SK-N-SH (cell line): ENCODE data around the gene MED22. TPM values are rescaled to one million over a fixed set of nuclear protein-coding genes. Genes with fewer than 3 reads are reported as not detected.

Experiments
- CTCF ChIA-PET: fragments of 300-600, 350-600 bp; formaldehyde crosslinking; extraction: SDS; loops from one replicate; lab custom pipeline; 2021; lab: Yijun Ruan, JAX
- POLR2A ChIA-PET: fragments of 350-600 bp; sonication (Branson Sonifier 250); formaldehyde crosslinking; extraction: SDS; loops from one replicate; lab custom pipeline; 2020; ENCODE audit warnings: antibody characterized with exemption, inconsistent platforms; lab: Yijun Ruan, JAX
- DNase-seq: peaks from one replicate; pipeline ENCODE4 v3.0.0; 2012
- H2AFZ ChIP-seq: fragments of 200-600 bp; sonication (generic); 2 replicates; pipeline ENCODE4 v1.8.1; 2016; ENCODE audit warnings: antibody characterized with exemption, mild to moderate bottlenecking, low read depth
- H3F3A ChIP-seq: fragments of 200-600 bp; sonication (generic); replicated peaks from 2 replicates; pipeline ENCODE3; 2016; ENCODE audit warnings: antibody characterized with exemption, mild to moderate bottlenecking; ENCODE audit not compliant: insufficient read depth
- H3K27ac ChIP-seq, 2 experiments: fragments of 200-500 bp in 1 of 2; fragments of 200-600 bp in 1 of 2; sonication (Bioruptor generic) in 1 of 2; sonication (generic), shearing (Covaris generic) in 1 of 2; 2 replicates each; pipeline versions ENCODE4 v1.5.1 to v1.6.1; 2014 to 2016; ENCODE audit warnings: low read depth in 2 of 2, inconsistent platforms in 1 of 2, low read length in 1 of 2, mild to moderate bottlenecking in 1 of 2, mixed read lengths in 1 of 2
- H3K27me3 ChIP-seq: fragments of 200-600 bp; sonication (generic), shearing (Covaris generic); 2 replicates; pipeline ENCODE4 v1.6.1; 2016; ENCODE audit warnings: mixed run types; ENCODE audit not compliant: insufficient read depth
- H3K36me3 ChIP-seq, 2 experiments: fragments of 200-500 bp in 1 of 2; fragments of 200-600 bp in 1 of 2; sonication (Bioruptor generic) in 1 of 2; sonication (generic) in 1 of 2; replicated peaks in 1 of 2; 2 replicates each; pipeline versions ENCODE3 to v1.5.1; 2014 to 2016; ENCODE audit warnings: low read length in 1 of 2, mild to moderate bottlenecking in 1 of 2; ENCODE audit not compliant: insufficient read depth in 2 of 2, control insufficient read depth in 1 of 2
- H3K4me1 ChIP-seq, 2 experiments: fragments of 200-500 bp in 1 of 2; fragments of 200-600 bp in 1 of 2; sonication (Bioruptor generic) in 1 of 2; sonication (generic), shearing (Covaris generic) in 1 of 2; 2 replicates each; pipeline versions ENCODE4 v1.5.1 to v1.6.1; 2014 to 2016; ENCODE audit warnings: low read depth in 1 of 2, low read length in 1 of 2, mixed run types in 1 of 2; ENCODE audit not compliant: insufficient read depth in 2 of 2, control insufficient read depth in 1 of 2
- H3K4me2 ChIP-seq: fragments of 200-600 bp; sonication (generic), shearing (Covaris generic); 2 replicates; pipeline ENCODE4 v1.6.1; 2017; ENCODE audit warnings: mixed run types
- H3K4me3 ChIP-seq, 2 experiments: fragments of 200-500 bp in 1 of 2; fragments of 200-600 bp in 1 of 2; sonication (Bioruptor generic) in 1 of 2; sonication (generic), shearing (Covaris generic) in 1 of 2; 2 replicates each; pipeline versions ENCODE4 v1.5.1 to v1.8.1; 2014 to 2016; ENCODE audit warnings: low read depth in 2 of 2, inconsistent platforms in 1 of 2, low read length in 1 of 2, mild to moderate bottlenecking in 1 of 2, mixed read lengths in 1 of 2, moderate library complexity in 1 of 2
- H3K79me2 ChIP-seq: fragments of 200-600 bp; sonication (generic); 2 replicates; pipeline ENCODE4 v1.8.1; 2017; ENCODE audit warnings: mild to moderate bottlenecking; ENCODE audit not compliant: insufficient read depth
- H3K9ac ChIP-seq: fragments of 200-600 bp; sonication (generic); 2 replicates; pipeline ENCODE4 v1.6.1; 2017; ENCODE audit warnings: mixed run types
- H3K9me2 ChIP-seq: fragments of 200-600 bp; sonication (generic); 2 replicates; pipeline ENCODE4 v1.6.1; 2017; ENCODE audit warnings: mixed run types
- H3K9me3 ChIP-seq: fragments of 200-600 bp; sonication (generic); 2 replicates; pipeline ENCODE4 v1.6.1; 2017; ENCODE audit warnings: mixed run types, mild to moderate bottlenecking, moderate library complexity
- H4K20me1 ChIP-seq: fragments of 200-600 bp; sonication (generic); 2 replicates; pipeline ENCODE4 v1.6.1; 2017; ENCODE audit warnings: mild to moderate bottlenecking, mixed run types; ENCODE audit not compliant: insufficient read depth
- EP300 ChIP-seq, 2 experiments: IDR thresholded peaks; 2 replicates each; pipeline versions ENCODE4 v1.4.0 to v1.6.1; 2012; ENCODE audit warnings: borderline replicate concordance in 1 of 2, low read depth in 1 of 2, low read length in 1 of 2
- FOSL2 ChIP-seq: IDR thresholded peaks from 2 replicates; pipeline ENCODE4 v1.4.0; 2012; ENCODE audit warnings: low read depth, mild to moderate bottlenecking, moderate library complexity, borderline replicate concordance
- FOXJ3 ChIP-seq: sonication (generic); formaldehyde crosslinking; IDR thresholded peaks from 2 replicates; pipeline ENCODE4 v1.5.1; 2020; ENCODE audit warnings: mild to moderate bottlenecking, missing genetic modification reagents
- FOXM1 ChIP-seq: IDR thresholded peaks from 2 replicates; pipeline ENCODE4 v1.4.0; 2012; ENCODE audit warnings: low read depth, mild to moderate bottlenecking
- IRF3 ChIP-seq: fragments of 150-350 bp; IDR thresholded peaks from 2 replicates; pipeline ENCODE4 v1.6.1; 2016; ENCODE audit warnings: mild to moderate bottlenecking, low read depth, low read length
- JUND ChIP-seq: IDR thresholded peaks from 2 replicates; pipeline ENCODE4 v1.4.0; 2012
- POLR2AphosphoS5 ChIP-seq: IDR thresholded peaks from 2 replicates; pipeline ENCODE4 v1.6.1; 2012; ENCODE audit warnings: low read depth, low read length
- RCOR1 ChIP-seq: fragments of 150-350 bp; IDR thresholded peaks from 2 replicates; pipeline ENCODE4 v1.6.1; 2017; ENCODE audit warnings: antibody characterized with exemption, low read length
- RXRA ChIP-seq: IDR thresholded peaks from 2 replicates; pipeline ENCODE4 v1.4.0; 2012; ENCODE audit warnings: low read depth, mild to moderate bottlenecking, borderline replicate concordance
- SIN3A ChIP-seq: IDR thresholded peaks from 2 replicates; pipeline ENCODE4 v1.6.1; 2012; ENCODE audit warnings: low read depth, mild to moderate bottlenecking, low read length, moderate library complexity, borderline replicate concordance
- TAF1 ChIP-seq: IDR thresholded peaks from 2 replicates; pipeline ENCODE4 v1.6.1; 2012; ENCODE audit warnings: low read depth, mild to moderate bottlenecking, low read length, moderate library complexity, borderline replicate concordance
- TCF12 ChIP-seq: IDR thresholded peaks from 2 replicates; pipeline ENCODE4 v1.4.0; 2012
- USF2 ChIP-seq: fragments of 150-350 bp; IDR thresholded peaks from 2 replicates; pipeline ENCODE4 v1.6.1; 2017; ENCODE audit warnings: antibody characterized with exemption, low read length, low read depth, borderline replicate concordance
- WGBS: methylation state at CpG from one replicate; pipeline ENCODE4 v1.1.6; 2017; ENCODE audit warnings: low lambda C conversion rate; 5-methylcytosine and 5-hydroxymethylcytosine counted together
- polyA plus RNA-seq, 3 experiments: library from polyadenylated mRNA; depleted of rRNA; stranded (reverse); fragments of >200 nt; gene quantifications; 2 replicates each; pipeline ENCODE4 v1.2.3, GENCODE V29; 2012
- TF ChIP-seq, protein P1 (sequence below): IDR thresholded peaks from 2 replicates; pipeline ENCODE4 v1.4.0; 2012; ENCODE audit warnings: low read depth
- TF ChIP-seq, protein P2 (sequence below): IDR thresholded peaks from 2 replicates; pipeline ENCODE4 v1.4.0; 2012; ENCODE audit warnings: low read depth, borderline replicate concordance
- TF ChIP-seq, protein P3 (sequence below): IDR thresholded peaks from 2 replicates; pipeline ENCODE4 v1.4.0; 2012; ENCODE audit warnings: low read depth, borderline replicate concordance
- TF ChIP-seq, protein P4 (sequence below): IDR thresholded peaks from 2 replicates; pipeline ENCODE4 v1.6.1; 2012; ENCODE audit warnings: mild to moderate bottlenecking, low read depth, low read length, moderate library complexity

The MED22 gene
- polyA plus RNA-seq, 1 of the 3 experiments (the other 2 are of a cell fraction) = 27.9 TPM

- no peak overlapping the region for H3K9ac ChIP-seq
- no peaks in the 10 kb centered on the region for H3F3A ChIP-seq
- no peak overlapping the region for H3K4me2 ChIP-seq
- H2AFZ ChIP-seq = no peak overlapping the region
- no peak overlapping the region for H3K27ac ChIP-seq
- H3K9me2 ChIP-seq = no peaks in the 10 kb centered on the region
- no peaks in the 10 kb centered on the region for H3K9me3 ChIP-seq
- H3K27me3 ChIP-seq = no peaks in the 10 kb centered on the region
- no peaks in the 10 kb centered on the region for H3K79me2 ChIP-seq
- H4K20me1 ChIP-seq = no peaks in the 10 kb centered on the region
- POLR2A ChIA-PET = interaction anchor here (0.9 kb wide), 1 partner anchor 12 kb away, joined by 3 read pairs; no protein-coding TSS in a partner anchor
- CTCF ChIA-PET = interaction anchor here (1.0 to 1.2 kb wide), 2 partner anchors 12 to 13 kb away, joined by 3 read pairs; partner anchors contain the start of gene STKLD1
- TF ChIP-seq, protein P1, sequence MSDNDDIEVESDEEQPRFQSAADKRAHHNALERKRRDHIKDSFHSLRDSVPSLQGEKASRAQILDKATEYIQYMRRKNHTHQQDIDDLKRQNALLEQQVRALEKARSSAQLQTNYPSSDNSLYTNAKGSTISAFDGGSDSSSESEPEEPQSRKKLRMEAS = no peak
- TF ChIP-seq, protein P2, sequence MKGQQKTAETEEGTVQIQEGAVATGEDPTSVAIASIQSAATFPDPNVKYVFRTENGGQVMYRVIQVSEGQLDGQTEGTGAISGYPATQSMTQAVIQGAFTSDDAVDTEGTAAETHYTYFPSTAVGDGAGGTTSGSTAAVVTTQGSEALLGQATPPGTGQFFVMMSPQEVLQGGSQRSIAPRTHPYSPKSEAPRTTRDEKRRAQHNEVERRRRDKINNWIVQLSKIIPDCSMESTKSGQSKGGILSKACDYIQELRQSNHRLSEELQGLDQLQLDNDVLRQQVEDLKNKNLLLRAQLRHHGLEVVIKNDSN = no peak
- TF ChIP-seq RXRA (no peak), JUND (no peak), TCF12 (no peak), FOSL2 (no peak), USF2 (no peak), FOXJ3 (no peak), TAF1 (no peak), RCOR1 (no peak), SIN3A (no peak), FOXM1 (no peak), EP300 (IDR thresholded peaks at IDR 0.05; ENCODE audit: borderline replicate concordance in 1 of 2, low read depth in 1 of 2, low read length in 1 of 2) (no peak), IRF3 (no peak), POLR2AphosphoS5 (no peak)
- TF ChIP-seq, protein P3, sequence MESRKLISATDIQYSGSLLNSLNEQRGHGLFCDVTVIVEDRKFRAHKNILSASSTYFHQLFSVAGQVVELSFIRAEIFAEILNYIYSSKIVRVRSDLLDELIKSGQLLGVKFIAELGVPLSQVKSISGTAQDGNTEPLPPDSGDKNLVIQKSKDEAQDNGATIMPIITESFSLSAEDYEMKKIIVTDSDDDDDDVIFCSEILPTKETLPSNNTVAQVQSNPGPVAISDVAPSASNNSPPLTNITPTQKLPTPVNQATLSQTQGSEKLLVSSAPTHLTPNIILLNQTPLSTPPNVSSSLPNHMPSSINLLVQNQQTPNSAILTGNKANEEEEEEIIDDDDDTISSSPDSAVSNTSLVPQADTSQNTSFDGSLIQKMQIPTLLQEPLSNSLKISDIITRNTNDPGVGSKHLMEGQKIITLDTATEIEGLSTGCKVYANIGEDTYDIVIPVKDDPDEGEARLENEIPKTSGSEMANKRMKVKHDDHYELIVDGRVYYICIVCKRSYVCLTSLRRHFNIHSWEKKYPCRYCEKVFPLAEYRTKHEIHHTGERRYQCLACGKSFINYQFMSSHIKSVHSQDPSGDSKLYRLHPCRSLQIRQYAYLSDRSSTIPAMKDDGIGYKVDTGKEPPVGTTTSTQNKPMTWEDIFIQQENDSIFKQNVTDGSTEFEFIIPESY = no peak
- TF ChIP-seq, protein P4, sequence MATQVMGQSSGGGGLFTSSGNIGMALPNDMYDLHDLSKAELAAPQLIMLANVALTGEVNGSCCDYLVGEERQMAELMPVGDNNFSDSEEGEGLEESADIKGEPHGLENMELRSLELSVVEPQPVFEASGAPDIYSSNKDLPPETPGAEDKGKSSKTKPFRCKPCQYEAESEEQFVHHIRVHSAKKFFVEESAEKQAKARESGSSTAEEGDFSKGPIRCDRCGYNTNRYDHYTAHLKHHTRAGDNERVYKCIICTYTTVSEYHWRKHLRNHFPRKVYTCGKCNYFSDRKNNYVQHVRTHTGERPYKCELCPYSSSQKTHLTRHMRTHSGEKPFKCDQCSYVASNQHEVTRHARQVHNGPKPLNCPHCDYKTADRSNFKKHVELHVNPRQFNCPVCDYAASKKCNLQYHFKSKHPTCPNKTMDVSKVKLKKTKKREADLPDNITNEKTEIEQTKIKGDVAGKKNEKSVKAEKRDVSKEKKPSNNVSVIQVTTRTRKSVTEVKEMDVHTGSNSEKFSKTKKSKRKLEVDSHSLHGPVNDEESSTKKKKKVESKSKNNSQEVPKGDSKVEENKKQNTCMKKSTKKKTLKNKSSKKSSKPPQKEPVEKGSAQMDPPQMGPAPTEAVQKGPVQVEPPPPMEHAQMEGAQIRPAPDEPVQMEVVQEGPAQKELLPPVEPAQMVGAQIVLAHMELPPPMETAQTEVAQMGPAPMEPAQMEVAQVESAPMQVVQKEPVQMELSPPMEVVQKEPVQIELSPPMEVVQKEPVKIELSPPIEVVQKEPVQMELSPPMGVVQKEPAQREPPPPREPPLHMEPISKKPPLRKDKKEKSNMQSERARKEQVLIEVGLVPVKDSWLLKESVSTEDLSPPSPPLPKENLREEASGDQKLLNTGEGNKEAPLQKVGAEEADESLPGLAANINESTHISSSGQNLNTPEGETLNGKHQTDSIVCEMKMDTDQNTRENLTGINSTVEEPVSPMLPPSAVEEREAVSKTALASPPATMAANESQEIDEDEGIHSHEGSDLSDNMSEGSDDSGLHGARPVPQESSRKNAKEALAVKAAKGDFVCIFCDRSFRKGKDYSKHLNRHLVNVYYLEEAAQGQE = no peak
- WGBS = 92% methylated on average over 11 of the region's 12 CpGs
- no peaks in the 10 kb centered on the region for H3K4me1 ChIP-seq
- H3K4me3 ChIP-seq = no peak overlapping the region
- H3K36me3 ChIP-seq = no peaks in the 10 kb centered on the region
- no peak for DNase-seq
Measured at GRCh38 chr9:133389025-133389557, 41.2 kb upstream of the MED22 start.
